SK-N-SH treated with all-trans-retinoic acid at 6 μM for 48 hours (cell line): ENCODE measurements around the gene KIAA0319L.

Experiments used
- ATAC-seq: fragments of 200-7000 bp; cut with Tn5 transposase; 3 replicates; pipeline ENCODE4 v1.9.1; 2020; ENCODE audit warnings: mild to moderate bottlenecking, moderate library complexity
- ARNTL ChIP-seq: fragments of 450-650 bp; formaldehyde crosslinking; IDR thresholded peaks from 2 replicates; pipeline ENCODE4 v1.5.0; 2020; ENCODE audit warnings: low read depth, mild to moderate bottlenecking, moderate library complexity, borderline replicate concordance
- BACH2 ChIP-seq: fragments of 250-450 bp; sonication (Bioruptor Pico); IDR thresholded peaks from 2 replicates; pipeline ENCODE4 v1.9.0; 2021; ENCODE audit warnings: mild to moderate bottlenecking, borderline replicate concordance
- CSDC2 ChIP-seq: fragments of 250-450 bp; sonication (Bioruptor Pico); IDR thresholded peaks from 2 replicates; pipeline ENCODE4 v1.5.0; 2020; ENCODE audit warnings: mild to moderate bottlenecking, moderate library complexity
- ESRRG ChIP-seq: fragments of 250-450 bp; sonication (Bioruptor Pico); IDR thresholded peaks from 2 replicates; pipeline ENCODE4 v1.6.1; 2021; ENCODE audit warnings: mild to moderate bottlenecking
- GLIS3 ChIP-seq: fragments of 250-450 bp; sonication (Bioruptor Pico); IDR thresholded peaks from 2 replicates; pipeline ENCODE4 v1.5.0; 2020; ENCODE audit warnings: mild to moderate bottlenecking, moderate library complexity
- ISL1 ChIP-seq: fragments of 250-450 bp; sonication (Bioruptor Pico); IDR thresholded peaks from 2 replicates; pipeline ENCODE4 v2.1.2; 2022; ENCODE audit warnings: mild to moderate bottlenecking, moderate library complexity
- PPARA ChIP-seq: fragments of 250-450 bp; sonication (Bioruptor Pico); IDR thresholded peaks from 2 replicates; pipeline ENCODE4 v1.5.0; 2020; ENCODE audit warnings: mild to moderate bottlenecking, borderline replicate concordance
- RARB ChIP-seq: fragments of 250-450 bp; sonication (Bioruptor Pico); IDR thresholded peaks from 2 replicates; pipeline ENCODE4 v1.8.0; 2021; ENCODE audit warnings: mild to moderate bottlenecking, moderate library complexity
- SNAI2 ChIP-seq: fragments of 250-450 bp; sonication (Bioruptor Pico); IDR thresholded peaks from 2 replicates; pipeline ENCODE4 v1.5.0; 2020; ENCODE audit warnings: mild to moderate bottlenecking, moderate library complexity
- TCF4 ChIP-seq: fragments of 250-450 bp; sonication (Bioruptor Pico); IDR thresholded peaks from 2 replicates; pipeline ENCODE4 v1.8.0; 2021; ENCODE audit warnings: mild to moderate bottlenecking, moderate library complexity, borderline replicate concordance
- TOX ChIP-seq: fragments of 250-450 bp; sonication (Bioruptor Pico); IDR thresholded peaks from 2 replicates; pipeline ENCODE4 v1.8.0; 2021; ENCODE audit warnings: mild to moderate bottlenecking, moderate library complexity, borderline replicate concordance
- ZC3H10 ChIP-seq: fragments of 250-450 bp; sonication (Bioruptor Pico); IDR thresholded peaks from 2 replicates; pipeline ENCODE4 v1.5.1; 2021; ENCODE audit warnings: mild to moderate bottlenecking, moderate library complexity
- ZFP3 ChIP-seq: fragments of 250-450 bp; sonication (Bioruptor Pico); IDR thresholded peaks from 2 replicates; pipeline ENCODE4 v1.5.0; 2020; ENCODE audit warnings: mild to moderate bottlenecking, moderate library complexity
- ZFP30 ChIP-seq: fragments of 450-650 bp; formaldehyde crosslinking; IDR thresholded peaks from 2 replicates; pipeline ENCODE4 v1.5.0; 2022; ENCODE audit warnings: mild to moderate bottlenecking, moderate library complexity
- ZNF565 ChIP-seq: fragments of 450-650 bp; formaldehyde crosslinking; conservative IDR thresholded peaks from 2 replicates; pipeline ENCODE4 v1.5.0; 2020; ENCODE audit warnings: low read depth, mild to moderate bottlenecking, moderate library complexity
- ZNF70 ChIP-seq: fragments of 450-650 bp; formaldehyde crosslinking; IDR thresholded peaks from 2 replicates; pipeline ENCODE4 v1.5.0; 2020; ENCODE audit warnings: mild to moderate bottlenecking, moderate library complexity
- ZNF8 ChIP-seq: fragments of 450-650 bp; formaldehyde crosslinking; IDR thresholded peaks from 2 replicates; pipeline ENCODE4 v1.5.0; 2020; ENCODE audit warnings: mild to moderate bottlenecking, moderate library complexity
- TF ChIP-seq, protein P1 (sequence below): fragments of 250-450 bp; sonication (Bioruptor Pico); IDR thresholded peaks from 2 replicates; pipeline ENCODE4 v1.8.0; 2020; ENCODE audit warnings: mild to moderate bottlenecking, moderate library complexity, borderline replicate concordance
- TF ChIP-seq, protein P2 (sequence below): fragments of 250-450 bp; sonication (Bioruptor Pico); IDR thresholded peaks from 2 replicates; pipeline ENCODE4 v1.5.1; 2021; ENCODE audit warnings: mild to moderate bottlenecking, moderate library complexity
- TF ChIP-seq, protein P3 (sequence below): fragments of 250-450 bp; sonication (Bioruptor Pico); IDR thresholded peaks from 2 replicates; pipeline ENCODE4 v1.8.0; 2021; ENCODE audit warnings: low read depth, mild to moderate bottlenecking, moderate library complexity, borderline replicate concordance
- TF ChIP-seq, protein P4 (sequence below): fragments of 250-450 bp; sonication (Bioruptor Pico); IDR thresholded peaks from 2 replicates; pipeline ENCODE4 v1.5.0; 2020; ENCODE audit warnings: mild to moderate bottlenecking, moderate library complexity
- TF ChIP-seq, protein P5 (sequence below): fragments of 250-450 bp; sonication (Bioruptor Pico); IDR thresholded peaks from 2 replicates; pipeline ENCODE4 v1.5.1; 2020; ENCODE audit warnings: low read depth, mild to moderate bottlenecking, moderate library complexity

Gene KIAA0319L

DNA sequence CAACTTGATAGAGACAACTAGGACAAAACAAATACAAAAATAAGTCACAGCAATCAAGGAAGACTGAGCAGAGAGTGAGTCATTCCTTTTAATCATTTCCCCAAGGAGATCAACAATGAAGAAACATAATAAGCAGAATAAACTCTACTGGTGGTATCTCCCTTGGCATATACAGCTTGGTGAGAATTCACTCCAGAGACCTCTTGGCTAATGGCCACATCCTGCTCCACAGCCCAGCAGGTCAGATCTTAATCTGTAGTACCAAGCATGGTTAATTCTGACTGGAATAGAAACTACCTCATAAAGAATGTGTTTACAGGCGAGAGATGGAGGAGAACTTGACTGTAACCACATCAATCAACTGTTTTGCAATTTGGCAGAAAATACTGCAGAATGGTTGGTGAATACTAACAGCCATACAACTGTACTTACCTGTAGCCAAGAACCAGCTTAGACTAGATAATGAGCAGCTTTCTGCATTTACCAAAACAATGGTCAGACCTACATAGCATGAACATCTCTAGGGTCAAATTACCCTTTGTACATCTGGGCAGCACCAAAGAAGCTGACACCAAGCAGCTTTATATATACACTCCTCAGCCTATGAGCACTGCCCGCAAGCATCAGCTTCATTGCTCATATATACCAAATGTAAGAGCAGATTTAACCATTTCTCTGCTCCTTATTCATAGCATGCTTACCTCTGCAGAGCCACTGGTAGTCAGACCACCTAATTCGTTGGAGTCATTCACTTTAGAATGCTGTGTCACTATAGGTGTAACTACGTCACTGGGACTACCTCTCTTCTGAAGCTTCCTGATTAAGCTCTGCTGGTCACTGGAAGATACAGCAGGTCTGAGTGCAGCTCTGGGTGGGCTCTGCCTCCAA is 51.0 kb downstream of the KIAA0319L start:
- peak; percentile 91 for ATAC-seq
- TF ChIP-seq TCF4 (CRISPR knock-in tag): no peak
- TF ChIP-seq ZNF565 (CRISPR knock-in tag): no peak
- 0 out of 2 replicates have a peak, but pooled peaks have one; percentile 38 for TF ChIP-seq ISL1
- TF ChIP-seq, protein P1, sequence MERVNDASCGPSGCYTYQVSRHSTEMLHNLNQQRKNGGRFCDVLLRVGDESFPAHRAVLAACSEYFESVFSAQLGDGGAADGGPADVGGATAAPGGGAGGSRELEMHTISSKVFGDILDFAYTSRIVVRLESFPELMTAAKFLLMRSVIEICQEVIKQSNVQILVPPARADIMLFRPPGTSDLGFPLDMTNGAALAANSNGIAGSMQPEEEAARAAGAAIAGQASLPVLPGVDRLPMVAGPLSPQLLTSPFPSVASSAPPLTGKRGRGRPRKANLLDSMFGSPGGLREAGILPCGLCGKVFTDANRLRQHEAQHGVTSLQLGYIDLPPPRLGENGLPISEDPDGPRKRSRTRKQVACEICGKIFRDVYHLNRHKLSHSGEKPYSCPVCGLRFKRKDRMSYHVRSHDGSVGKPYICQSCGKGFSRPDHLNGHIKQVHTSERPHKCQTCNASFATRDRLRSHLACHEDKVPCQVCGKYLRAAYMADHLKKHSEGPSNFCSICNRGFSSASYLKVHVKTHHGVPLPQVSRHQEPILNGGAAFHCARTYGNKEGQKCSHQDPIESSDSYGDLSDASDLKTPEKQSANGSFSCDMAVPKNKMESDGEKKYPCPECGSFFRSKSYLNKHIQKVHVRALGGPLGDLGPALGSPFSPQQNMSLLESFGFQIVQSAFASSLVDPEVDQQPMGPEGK (CRISPR knock-in tag): no peak

DNA sequence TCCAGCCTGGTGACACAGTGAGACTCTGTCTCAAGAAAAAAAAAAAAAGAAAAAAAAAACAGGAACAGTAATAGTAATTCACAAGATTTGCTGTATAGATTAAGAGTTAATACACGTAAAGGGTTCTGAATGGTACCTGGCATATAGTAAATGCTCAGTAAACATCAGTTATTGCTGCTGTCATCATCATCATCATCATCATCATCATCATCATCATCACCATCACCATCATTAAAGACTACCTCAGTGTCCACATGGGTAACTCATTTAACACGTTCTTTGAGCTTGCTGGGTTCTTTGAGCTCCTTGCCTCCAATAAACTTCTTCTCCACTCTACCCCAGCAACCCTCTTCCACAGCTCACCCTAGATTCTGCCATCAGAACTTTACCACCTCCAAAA is 55.0 kb downstream of the KIAA0319L start:
- no peak for ATAC-seq
- TF ChIP-seq, protein P2, sequence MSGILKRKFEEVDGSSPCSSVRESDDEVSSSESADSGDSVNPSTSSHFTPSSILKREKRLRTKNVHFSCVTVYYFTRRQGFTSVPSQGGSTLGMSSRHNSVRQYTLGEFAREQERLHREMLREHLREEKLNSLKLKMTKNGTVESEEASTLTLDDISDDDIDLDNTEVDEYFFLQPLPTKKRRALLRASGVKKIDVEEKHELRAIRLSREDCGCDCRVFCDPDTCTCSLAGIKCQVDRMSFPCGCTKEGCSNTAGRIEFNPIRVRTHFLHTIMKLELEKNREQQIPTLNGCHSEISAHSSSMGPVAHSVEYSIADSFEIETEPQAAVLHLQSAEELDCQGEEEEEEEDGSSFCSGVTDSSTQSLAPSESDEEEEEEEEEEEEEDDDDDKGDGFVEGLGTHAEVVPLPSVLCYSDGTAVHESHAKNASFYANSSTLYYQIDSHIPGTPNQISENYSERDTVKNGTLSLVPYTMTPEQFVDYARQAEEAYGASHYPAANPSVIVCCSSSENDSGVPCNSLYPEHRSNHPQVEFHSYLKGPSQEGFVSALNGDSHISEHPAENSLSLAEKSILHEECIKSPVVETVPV (CRISPR knock-in tag): no peak
- TF ChIP-seq ZNF565 (CRISPR knock-in tag) (no peak), ZFP3 (no peak), SNAI2 (no peak), TOX (CRISPR knock-in tag) (no peak), ARNTL (CRISPR knock-in tag) (no peak), TCF4 (CRISPR knock-in tag) (no peak), CSDC2 (CRISPR knock-in tag) (no peak), BACH2 (CRISPR knock-in tag) (no peak), ZNF70 (CRISPR knock-in tag) (no peak), RARB (no peak), ESRRG (CRISPR knock-in tag) (no peak)
- TF ChIP-seq, protein P3, sequence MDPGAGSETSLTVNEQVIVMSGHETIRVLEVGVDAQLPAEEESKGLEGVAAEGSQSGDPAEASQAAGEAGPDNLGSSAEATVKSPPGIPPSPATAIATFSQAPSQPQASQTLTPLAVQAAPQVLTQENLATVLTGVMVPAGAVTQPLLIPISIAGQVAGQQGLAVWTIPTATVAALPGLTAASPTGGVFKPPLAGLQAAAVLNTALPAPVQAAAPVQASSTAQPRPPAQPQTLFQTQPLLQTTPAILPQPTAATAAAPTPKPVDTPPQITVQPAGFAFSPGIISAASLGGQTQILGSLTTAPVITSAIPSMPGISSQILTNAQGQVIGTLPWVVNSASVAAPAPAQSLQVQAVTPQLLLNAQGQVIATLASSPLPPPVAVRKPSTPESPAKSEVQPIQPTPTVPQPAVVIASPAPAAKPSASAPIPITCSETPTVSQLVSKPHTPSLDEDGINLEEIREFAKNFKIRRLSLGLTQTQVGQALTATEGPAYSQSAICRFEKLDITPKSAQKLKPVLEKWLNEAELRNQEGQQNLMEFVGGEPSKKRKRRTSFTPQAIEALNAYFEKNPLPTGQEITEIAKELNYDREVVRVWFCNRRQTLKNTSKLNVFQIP (CRISPR knock-in tag): no peak
- TF ChIP-seq, protein P1 (CRISPR knock-in tag): no peak

DNA sequence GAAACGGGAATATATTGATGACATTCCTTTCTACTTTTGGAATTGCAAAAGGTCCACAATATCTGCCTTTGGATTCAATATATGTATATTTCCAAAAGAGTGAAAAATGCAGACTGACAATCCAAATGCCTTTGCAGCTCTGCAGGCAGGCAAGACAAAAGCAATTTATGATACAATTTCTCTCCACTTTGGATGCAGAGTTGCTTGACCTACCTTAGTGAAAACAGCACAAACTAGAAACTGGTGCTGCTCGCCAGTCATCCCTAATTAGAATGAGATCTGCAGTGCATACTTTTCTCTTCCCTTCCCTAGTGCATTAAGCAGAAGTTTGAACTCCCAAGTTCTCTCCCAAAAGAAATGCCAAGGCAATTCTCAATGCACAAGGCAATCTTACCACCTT is 56.8 kb downstream of the KIAA0319L start:
- ATAC-seq: peak; percentile 63
- TF ChIP-seq TCF4 (CRISPR knock-in tag): no peak
- no peak for TF ChIP-seq TOX (CRISPR knock-in tag)
- TF ChIP-seq ZFP30 (CRISPR knock-in tag): no peak
- TF ChIP-seq ZFP3: no peak
- TF ChIP-seq ZC3H10: no peak
- TF ChIP-seq, protein P4, sequence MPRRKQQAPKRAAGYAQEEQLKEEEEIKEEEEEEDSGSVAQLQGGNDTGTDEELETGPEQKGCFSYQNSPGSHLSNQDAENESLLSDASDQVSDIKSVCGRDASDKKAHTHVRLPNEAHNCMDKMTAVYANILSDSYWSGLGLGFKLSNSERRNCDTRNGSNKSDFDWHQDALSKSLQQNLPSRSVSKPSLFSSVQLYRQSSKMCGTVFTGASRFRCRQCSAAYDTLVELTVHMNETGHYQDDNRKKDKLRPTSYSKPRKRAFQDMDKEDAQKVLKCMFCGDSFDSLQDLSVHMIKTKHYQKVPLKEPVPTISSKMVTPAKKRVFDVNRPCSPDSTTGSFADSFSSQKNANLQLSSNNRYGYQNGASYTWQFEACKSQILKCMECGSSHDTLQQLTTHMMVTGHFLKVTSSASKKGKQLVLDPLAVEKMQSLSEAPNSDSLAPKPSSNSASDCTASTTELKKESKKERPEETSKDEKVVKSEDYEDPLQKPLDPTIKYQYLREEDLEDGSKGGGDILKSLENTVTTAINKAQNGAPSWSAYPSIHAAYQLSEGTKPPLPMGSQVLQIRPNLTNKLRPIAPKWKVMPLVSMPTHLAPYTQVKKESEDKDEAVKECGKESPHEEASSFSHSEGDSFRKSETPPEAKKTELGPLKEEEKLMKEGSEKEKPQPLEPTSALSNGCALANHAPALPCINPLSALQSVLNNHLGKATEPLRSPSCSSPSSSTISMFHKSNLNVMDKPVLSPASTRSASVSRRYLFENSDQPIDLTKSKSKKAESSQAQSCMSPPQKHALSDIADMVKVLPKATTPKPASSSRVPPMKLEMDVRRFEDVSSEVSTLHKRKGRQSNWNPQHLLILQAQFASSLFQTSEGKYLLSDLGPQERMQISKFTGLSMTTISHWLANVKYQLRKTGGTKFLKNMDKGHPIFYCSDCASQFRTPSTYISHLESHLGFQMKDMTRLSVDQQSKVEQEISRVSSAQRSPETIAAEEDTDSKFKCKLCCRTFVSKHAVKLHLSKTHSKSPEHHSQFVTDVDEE (CRISPR knock-in tag): no peak
- no peak for TF ChIP-seq CSDC2 (CRISPR knock-in tag)
- no peak for TF ChIP-seq PPARA (CRISPR knock-in tag)
- TF ChIP-seq SNAI2: no peak
- TF ChIP-seq GLIS3 (CRISPR knock-in tag): no peak
- no peak for TF ChIP-seq ZNF70 (CRISPR knock-in tag)
- TF ChIP-seq, protein P5, sequence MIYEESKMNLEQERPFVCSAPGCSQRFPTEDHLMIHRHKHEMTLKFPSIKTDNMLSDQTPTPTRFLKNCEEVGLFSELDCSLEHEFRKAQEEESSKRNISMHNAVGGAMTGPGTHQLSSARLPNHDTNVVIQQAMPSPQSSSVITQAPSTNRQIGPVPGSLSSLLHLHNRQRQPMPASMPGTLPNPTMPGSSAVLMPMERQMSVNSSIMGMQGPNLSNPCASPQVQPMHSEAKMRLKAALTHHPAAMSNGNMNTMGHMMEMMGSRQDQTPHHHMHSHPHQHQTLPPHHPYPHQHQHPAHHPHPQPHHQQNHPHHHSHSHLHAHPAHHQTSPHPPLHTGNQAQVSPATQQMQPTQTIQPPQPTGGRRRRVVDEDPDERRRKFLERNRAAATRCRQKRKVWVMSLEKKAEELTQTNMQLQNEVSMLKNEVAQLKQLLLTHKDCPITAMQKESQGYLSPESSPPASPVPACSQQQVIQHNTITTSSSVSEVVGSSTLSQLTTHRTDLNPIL: no peak
- TF ChIP-seq, protein P1 (CRISPR knock-in tag): no peak
- no peak for TF ChIP-seq ESRRG (CRISPR knock-in tag)
- TF ChIP-seq ISL1: no peak
- no peak for TF ChIP-seq BACH2 (CRISPR knock-in tag)
- no peak for TF ChIP-seq ZNF8 (CRISPR knock-in tag)
